Measurements from ENCODE around the gene GMNN. TPM values are rescaled to one million over a fixed set of nuclear protein-coding genes. Genes with fewer than 3 reads are reported as not detected.

Gene GMNN
- total RNA-seq, 1 donor from 2014 or later: 11.1 TPM

- peaks cover 17% of the 10 kb centered on the region for H3K4me1 ChIP-seq
Observed at GRCh38 chr6:24778878-24779277, 4.1 kb downstream of the GMNN start.

DNA sequence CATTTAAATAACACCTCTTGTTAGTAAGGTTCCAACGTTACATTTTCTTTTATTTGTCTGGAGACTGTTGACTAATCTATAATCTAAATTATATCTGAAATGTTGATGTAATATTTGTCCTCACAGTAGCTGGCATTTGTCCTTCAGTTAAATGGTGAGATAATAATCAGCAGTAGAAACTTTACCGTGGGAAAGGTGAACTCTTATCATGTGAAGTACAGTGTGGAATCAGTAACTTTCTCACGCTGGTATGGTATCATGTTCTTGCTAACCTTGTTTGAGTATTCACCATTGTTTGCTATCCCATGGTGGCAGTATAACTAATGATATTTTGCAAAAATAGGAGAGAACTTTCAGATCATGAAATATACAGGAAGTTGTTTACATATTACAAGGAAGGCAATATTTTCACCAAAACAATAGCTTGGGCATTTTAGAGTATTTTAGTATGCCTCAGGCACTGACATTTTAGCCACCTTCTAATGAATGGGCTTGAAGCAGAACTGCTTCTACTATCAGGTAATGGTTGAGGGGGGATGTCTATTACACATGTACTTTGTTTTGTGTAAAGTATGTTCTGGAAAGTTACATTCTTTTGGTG lies 4.8 kb downstream of the GMNN start:
- Histone ChIP-seq H3K4me1 (peaks cover 17% of the 10 kb centered on the region), H3K9me3 (no peaks in the 10 kb centered on the region), H3K27ac (no peak overlapping the region), H3K27me3 (ENCODE audit: low read depth) (no peaks in the 10 kb centered on the region), H3K36me3 (peaks cover 29% of the 10 kb centered on the region), H3K4me3 (no peak overlapping the region)
- ATAC-seq (no peak), DNase-seq (no peak)
- TF ChIP-seq, protein P1, sequence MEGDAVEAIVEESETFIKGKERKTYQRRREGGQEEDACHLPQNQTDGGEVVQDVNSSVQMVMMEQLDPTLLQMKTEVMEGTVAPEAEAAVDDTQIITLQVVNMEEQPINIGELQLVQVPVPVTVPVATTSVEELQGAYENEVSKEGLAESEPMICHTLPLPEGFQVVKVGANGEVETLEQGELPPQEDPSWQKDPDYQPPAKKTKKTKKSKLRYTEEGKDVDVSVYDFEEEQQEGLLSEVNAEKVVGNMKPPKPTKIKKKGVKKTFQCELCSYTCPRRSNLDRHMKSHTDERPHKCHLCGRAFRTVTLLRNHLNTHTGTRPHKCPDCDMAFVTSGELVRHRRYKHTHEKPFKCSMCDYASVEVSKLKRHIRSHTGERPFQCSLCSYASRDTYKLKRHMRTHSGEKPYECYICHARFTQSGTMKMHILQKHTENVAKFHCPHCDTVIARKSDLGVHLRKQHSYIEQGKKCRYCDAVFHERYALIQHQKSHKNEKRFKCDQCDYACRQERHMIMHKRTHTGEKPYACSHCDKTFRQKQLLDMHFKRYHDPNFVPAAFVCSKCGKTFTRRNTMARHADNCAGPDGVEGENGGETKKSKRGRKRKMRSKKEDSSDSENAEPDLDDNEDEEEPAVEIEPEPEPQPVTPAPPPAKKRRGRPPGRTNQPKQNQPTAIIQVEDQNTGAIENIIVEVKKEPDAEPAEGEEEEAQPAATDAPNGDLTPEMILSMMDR (IDR thresholded peaks at IDR 0.05): no peak
- intact Hi-C loops (cut with DNase I): no loop called here

More at GRCh38 chr6:24778878-24779277, 4.1 kb downstream of the GMNN start:
- H3K36me3 ChIP-seq: peaks cover 23% of the 10 kb centered on the region
- no peak overlapping the region for H3K4me3 ChIP-seq
- H3K9me3 ChIP-seq: no peaks in the 10 kb centered on the region
- no peak overlapping the region for H3K27ac ChIP-seq
- DNase-seq (no peak), ATAC-seq (no peak)
- TF ChIP-seq, protein P1 (IDR thresholded peaks at IDR 0.05): no peak
- H3K27me3 ChIP-seq (ENCODE audit: low read depth): no peaks in the 10 kb centered on the region
- intact Hi-C loops (cut with DNase I): no loop called here

DNA sequence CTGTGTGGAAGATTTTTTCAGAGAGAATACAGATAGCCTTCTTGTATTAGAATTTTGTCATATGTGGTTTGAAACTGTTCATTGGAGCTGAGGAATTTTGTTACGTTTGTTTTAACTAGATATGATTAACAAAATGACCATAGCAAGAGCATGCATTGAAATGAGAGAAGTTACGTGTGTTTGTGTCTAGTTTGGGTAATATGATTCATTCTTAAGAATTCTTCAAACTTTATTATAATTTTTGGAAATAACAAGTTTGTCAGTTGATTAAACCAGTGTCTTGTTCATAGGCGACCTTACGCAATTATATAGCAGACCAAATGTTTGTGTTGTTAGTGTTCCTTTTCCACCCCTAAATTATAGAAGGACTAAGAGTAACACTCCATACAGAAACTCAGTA lies 5.5 kb downstream of the GMNN start:
- H3K4me3 ChIP-seq: no peak overlapping the region
- TF ChIP-seq, protein P1 (IDR thresholded peaks at IDR 0.05): no peak
- DNase-seq (no peak), ATAC-seq (no peak)
- no peaks in the 10 kb centered on the region for H3K27me3 ChIP-seq (ENCODE audit: low read depth)
- intact Hi-C loops (cut with DNase I): no loop called here
- H3K27ac ChIP-seq: no peak overlapping the region
- H3K9me3 ChIP-seq: no peaks in the 10 kb centered on the region
- H3K4me1 ChIP-seq: peaks cover 17% of the 10 kb centered on the region
- H3K36me3 ChIP-seq: peaks cover 35% of the 10 kb centered on the region

- ATAC-seq (no peak), DNase-seq (no peak)
- Histone ChIP-seq H3K36me3 (peaks cover 36% of the 10 kb centered on the region), H3K27me3 (ENCODE audit: low read depth) (no peaks in the 10 kb centered on the region), H3K4me1 (no peaks in the 10 kb centered on the region), H3K4me3 (no peak overlapping the region), H3K27ac (no peak overlapping the region), H3K9me3 (no peaks in the 10 kb centered on the region)
- TF ChIP-seq, protein P1 (IDR thresholded peaks at IDR 0.05): no peak
- intact Hi-C loops (cut with DNase I): no loop called here
Observed at GRCh38 chr6:24788031-24788665, 13.4 kb downstream of the GMNN start.

GRCh38 chr6:24795106-24795505 lies 20.4 kb downstream of the GMNN start:
- Histone ChIP-seq H3K9me3 (no peaks in the 10 kb centered on the region), H3K27ac (no peak overlapping the region), H3K4me3 (no peak overlapping the region), H3K36me3 (no peaks in the 10 kb centered on the region), H3K27me3 (ENCODE audit: low read depth) (no peaks in the 10 kb centered on the region), H3K4me1 (no peaks in the 10 kb centered on the region)
- TF ChIP-seq, protein P1 (IDR thresholded peaks at IDR 0.05): no peak
- ATAC-seq: no peak
- intact Hi-C loops (cut with DNase I): no loop called here
- DNase-seq: no peak

Measured in lower lobe of right lung (tissue), 2 donors.